Measurements from ENCODE around the gene SGMS1. TPM values are rescaled to one million over a fixed set of nuclear protein-coding genes. Genes with fewer than 3 reads are reported as not detected.

The SGMS1 gene
- total and polyA plus RNA-seq, 2 donors from 2014 or later, result 13.6 to 100 TPM

DNA sequence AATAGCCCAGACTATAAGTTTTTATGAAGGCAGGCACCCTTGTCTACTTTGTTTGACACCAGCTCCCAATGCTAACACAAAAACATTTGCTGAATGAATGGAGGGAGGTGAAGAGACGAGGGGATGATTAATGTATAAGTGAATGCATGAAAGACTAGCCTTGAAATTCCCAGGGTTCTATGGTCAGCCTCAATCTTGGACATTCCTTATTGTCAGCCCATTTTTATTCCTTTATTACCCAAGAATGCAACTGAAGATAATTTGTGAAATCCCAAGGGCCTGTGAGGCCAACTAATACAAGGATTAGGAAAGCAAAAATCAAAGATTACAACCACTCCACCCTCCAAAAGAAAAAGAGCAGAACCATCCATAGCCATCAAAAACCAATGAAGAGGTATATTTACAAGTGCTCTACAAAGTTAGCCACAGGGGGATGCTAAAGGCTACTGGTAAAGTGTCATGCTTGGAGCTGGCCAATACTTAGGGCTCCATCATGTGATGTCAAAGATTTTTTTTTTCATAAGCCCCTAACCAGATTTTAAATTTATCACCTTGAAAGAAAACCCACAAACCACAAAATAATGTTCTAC is 332.4 kb downstream of the SGMS1 start:
- intact Hi-C loops (cut with DNase I), result no loop called here
- no peak overlapping the region for H3K27ac ChIP-seq (ENCODE audit: low read depth in 2 of 2, low read length in 2 of 2)
- no peak overlapping the region for H3K9ac ChIP-seq (ENCODE audit: low read length in 3 of 3)
- H3K27me3 ChIP-seq (ENCODE audit: control insufficient read depth, insufficient read depth, low read length), result no peaks in the 10 kb centered on the region
- H3K4me3 ChIP-seq (ENCODE audit: low read length in 3 of 3), result no peak overlapping the region
- TF ChIP-seq CTCF (IDR thresholded peaks at IDR 0.05; ENCODE audit: borderline replicate concordance, extremely low read depth, insufficient read depth), result peak; percentile 28
- no peaks in the 10 kb centered on the region for H3K9me3 ChIP-seq (ENCODE audit: control insufficient read depth in 2 of 3, insufficient read depth in 1 of 3, low read length in 3 of 3)
- DNase-seq, result peak in 1 of 5 donors; percentile 9
- H3K4me1 ChIP-seq (ENCODE audit: control insufficient read depth in 2 of 3, insufficient read depth in 2 of 3, low read depth in 1 of 3, low read length in 3 of 3), result no peaks in the 10 kb centered on the region
- H3K36me3 ChIP-seq (ENCODE audit: control insufficient read depth in 2 of 3, insufficient read depth in 3 of 3, low read length in 3 of 3), result no peaks in the 10 kb centered on the region
- no peak for FAIRE-seq

- no peak overlapping the region for H3K27ac ChIP-seq (ENCODE audit: low read depth in 2 of 2, low read length in 2 of 2)
- H3K36me3 ChIP-seq (ENCODE audit: control insufficient read depth in 2 of 3, insufficient read depth in 3 of 3, low read length in 3 of 3), result no peaks in the 10 kb centered on the region
- H3K9me3 ChIP-seq (ENCODE audit: control insufficient read depth in 2 of 3, insufficient read depth in 1 of 3, low read length in 3 of 3), result no peaks in the 10 kb centered on the region
- H3K4me1 ChIP-seq (ENCODE audit: control insufficient read depth in 2 of 3, insufficient read depth in 2 of 3, low read depth in 1 of 3, low read length in 3 of 3), result no peaks in the 10 kb centered on the region
- no peak for DNase-seq
- H3K27me3 ChIP-seq (ENCODE audit: control insufficient read depth, insufficient read depth, low read length), result no peaks in the 10 kb centered on the region
- no peak for TF ChIP-seq CTCF (IDR thresholded peaks at IDR 0.05; ENCODE audit: borderline replicate concordance, extremely low read depth, insufficient read depth)
- FAIRE-seq, result no peak
- no peak overlapping the region for H3K9ac ChIP-seq (ENCODE audit: low read length in 3 of 3)
- no peak overlapping the region for H3K4me3 ChIP-seq (ENCODE audit: low read length in 3 of 3)
- intact Hi-C loops (cut with DNase I), result no loop called here
Observed at GRCh38 chr10:50289196-50289595, 334.6 kb downstream of the SGMS1 start.

GRCh38 chr10:50286996-50287803 is 336.6 kb downstream of the SGMS1 start:
- no peak for DNase-seq
- Histone ChIP-seq H3K9ac (ENCODE audit: low read length in 3 of 3) (no peak overlapping the region), H3K27ac (ENCODE audit: low read depth in 2 of 2, low read length in 2 of 2) (no peak overlapping the region), H3K9me3 (ENCODE audit: control insufficient read depth in 2 of 3, insufficient read depth in 1 of 3, low read length in 3 of 3) (no peaks in the 10 kb centered on the region), H3K4me1 (ENCODE audit: control insufficient read depth in 2 of 3, insufficient read depth in 2 of 3, low read depth in 1 of 3, low read length in 3 of 3) (no peaks in the 10 kb centered on the region), H3K27me3 (ENCODE audit: control insufficient read depth, insufficient read depth, low read length) (no peaks in the 10 kb centered on the region), H3K36me3 (ENCODE audit: control insufficient read depth in 2 of 3, insufficient read depth in 3 of 3, low read length in 3 of 3) (no peaks in the 10 kb centered on the region), H3K4me3 (ENCODE audit: low read length in 3 of 3) (no peak overlapping the region)
- TF ChIP-seq CTCF (IDR thresholded peaks at IDR 0.05; ENCODE audit: borderline replicate concordance, extremely low read depth, insufficient read depth), result no peak
- intact Hi-C loops (cut with DNase I), result no loop called here
- no peak for FAIRE-seq
